CD14-positive monocyte (primary cell): ENCODE results near the gene TGFBR1. TPM values are rescaled to one million over a fixed set of nuclear protein-coding genes. Genes with fewer than 3 reads are reported as not detected.

Experiments used
- DNase-seq, 3 donors: peaks; one replicate each; pipeline ENCODE4 v3.0.0-alpha.2; 2011 to 2022
- H2AFZ ChIP-seq: 2 replicates; pipeline ENCODE4 v1.6.0; 2012; ENCODE audit warnings: mild to moderate bottlenecking, low read depth, low read length, inconsistent platforms; ENCODE audit not compliant: insufficient read depth, poor library complexity, severe bottlenecking
- H3K27ac ChIP-seq, 2 donors: 1 replicate in 1 of 2; 2 replicates in 1 of 2; pipeline ENCODE4 v1.5.1; 2012 to 2013; ENCODE audit warnings: low read length in 2 of 2, control low read depth in 1 of 2, inconsistent platforms in 1 of 2, low read depth in 1 of 2, mild to moderate bottlenecking in 1 of 2
- H3K27me3 ChIP-seq, 2 donors: one replicate each; pipeline versions ENCODE4 v1.6.0 to v1.6.1; 2011 to 2013; ENCODE audit warnings: low read length in 2 of 2; ENCODE audit not compliant: control insufficient read depth in 2 of 2, insufficient read depth in 2 of 2
- H3K36me3 ChIP-seq, 2 donors: replicated peaks in 1 of 2; 1 replicate in 1 of 2; 2 replicates in 1 of 2; pipeline versions ENCODE4 v1.5.1 to v1.6.1; 2012 to 2013; ENCODE audit warnings: low read length in 2 of 2, control low read depth in 1 of 2, inconsistent platforms in 1 of 2, mild to moderate bottlenecking in 1 of 2; ENCODE audit not compliant: insufficient read depth in 2 of 2, control insufficient read depth in 1 of 2
- H3K4me1 ChIP-seq, 2 donors: 1 replicate in 1 of 2; 2 replicates in 1 of 2; pipeline versions ENCODE4 v1.5.1 to v1.6.1; 2012 to 2013; ENCODE audit warnings: low read length in 2 of 2, control low read depth in 1 of 2, inconsistent platforms in 1 of 2, mild to moderate bottlenecking in 1 of 2, moderate library complexity in 1 of 2; ENCODE audit not compliant: insufficient read depth in 2 of 2, control insufficient read depth in 1 of 2
- H3K4me2 ChIP-seq: replicated peaks from 2 replicates; pipeline ENCODE3; 2012; ENCODE audit warnings: low read length, moderate library complexity, mild to moderate bottlenecking; ENCODE audit not compliant: poor library complexity, severe bottlenecking; ENCODE audit errors: extremely low read depth
- H3K4me3 ChIP-seq, 3 experiments: fragments of 200-600 bp in 1 of 3; sonication (generic) in 1 of 3; replicated peaks in 1 of 3; 1 replicate in 2 of 3; 2 replicates in 1 of 3; pipeline ENCODE4 v1.5.1; 2011 to 2013; ENCODE audit warnings: low read length in 3 of 3, mild to moderate bottlenecking in 3 of 3, control low read depth in 2 of 3, low read depth in 2 of 3, inconsistent platforms in 1 of 3, moderate library complexity in 1 of 3
- H3K79me2 ChIP-seq: 2 replicates; pipeline ENCODE4 v1.6.0; 2012; ENCODE audit warnings: mild to moderate bottlenecking, control low read depth, inconsistent platforms, low read length, moderate library complexity; ENCODE audit not compliant: insufficient read depth
- H3K9ac ChIP-seq: 2 replicates; pipeline ENCODE4 v1.6.0; 2017; ENCODE audit warnings: low read length, mild to moderate bottlenecking; ENCODE audit not compliant: insufficient read depth, poor library complexity, severe bottlenecking
- H3K9me3 ChIP-seq, 2 donors: replicated peaks in 1 of 2; 1 replicate in 1 of 2; 2 replicates in 1 of 2; pipeline versions ENCODE4 v1.5.1 to v1.6.1; 2012 to 2013; ENCODE audit warnings: low read length in 2 of 2, control low read depth in 1 of 2; ENCODE audit not compliant: control insufficient read depth in 1 of 2, insufficient read depth in 1 of 2
- H4K20me1 ChIP-seq: 2 replicates; pipeline ENCODE4 v1.6.0; 2012; ENCODE audit warnings: mild to moderate bottlenecking, low read length, control low read depth, moderate library complexity; ENCODE audit not compliant: insufficient read depth
- H3K27ac Mint-ChIP-seq, 7 donors: one replicate each; pipeline ENCODE4 v1.8.0; 2020; ENCODE audit warnings: mild to moderate bottlenecking in 7 of 7, mixed read lengths in 7 of 7, moderate library complexity in 6 of 7, inconsistent platforms in 2 of 7
- H3K27me3 Mint-ChIP-seq, 3 donors: one replicate each; pipeline ENCODE4 v1.8.0; 2021 to 2022; ENCODE audit warnings: low read depth in 3 of 3, mild to moderate bottlenecking in 3 of 3, mixed read lengths in 3 of 3, moderate library complexity in 3 of 3, inconsistent platforms in 1 of 3
- H3K36me3 Mint-ChIP-seq, 2 donors: one replicate each; pipeline ENCODE4 v1.8.0; 2020; ENCODE audit warnings: mixed read lengths in 2 of 2, inconsistent platforms in 1 of 2, mild to moderate bottlenecking in 1 of 2
- H3K4me1 Mint-ChIP-seq: one replicate; pipeline ENCODE4 v1.8.0; 2020; ENCODE audit warnings: mild to moderate bottlenecking, mixed read lengths
- H3K4me3 Mint-ChIP-seq, 2 donors: one replicate each; pipeline ENCODE4 v1.8.0; 2020; ENCODE audit warnings: mild to moderate bottlenecking in 2 of 2, mixed read lengths in 2 of 2, moderate library complexity in 1 of 2
- H3K9me3 Mint-ChIP-seq, 7 donors: one replicate each; pipeline ENCODE4 v1.8.0; 2020 to 2022; ENCODE audit warnings: mixed read lengths in 7 of 7, mild to moderate bottlenecking in 6 of 7, moderate library complexity in 6 of 7, inconsistent platforms in 2 of 7
- CTCF ChIP-seq: fragments of 200-600 bp; IDR thresholded peaks from one replicate; pipeline ENCODE4 v1.8.0; 2022; ENCODE audit warnings: antibody characterized with exemption, mild to moderate bottlenecking
- WGBS: methylation state at CpG from one replicate; pipeline ENCODE4 v1.1.5; 2013; ENCODE audit warnings: missing lambda C conversion rate; ENCODE audit not compliant: insufficient coverage; 5-methylcytosine and 5-hydroxymethylcytosine counted together
- intact Hi-C, 2 donors: fragments of 100-400 bp; cut with micrococcal nuclease; formaldehyde crosslinking; loops; one replicate each; pipeline versions ENCODE4 v1.15.0 to v1.15.1; 2023
- polyA plus RNA-seq, 3 donors: library from polyadenylated mRNA; depleted of rRNA in 1 of 3; unstranded in 2 of 3; stranded (reverse) in 1 of 3; fragments of 300-500 nt in 2 of 3; fragments of >200 nt in 1 of 3; fragmentation: Illumina TruSeq in 2 of 3; gene quantifications; 1 replicate in 2 of 3; 2 replicates in 1 of 3; pipeline ENCODE4 v1.2.3, GENCODE V29; 2012 to 2021

TGFBR1 gene
- polyA plus RNA-seq, 3 donors = 10.7 to 26.8 (median 25.0) TPM

GRCh38 chr9:99103054-99103895 lies 1.6 kb upstream of the TGFBR1 start:
- Histone ChIP-seq H2AFZ (no peak overlapping the region), H4K20me1 (peaks cover 8% of the 10 kb centered on the region), H3K27ac (no peak overlapping the region), H3K9me3 (no peaks in the 10 kb centered on the region), H3K9ac (no peak overlapping the region), H3K79me2 (peaks cover 29% of the 10 kb centered on the region), H3K27me3 (no peaks in the 10 kb centered on the region), H3K4me1 (peaks cover 34 to 39% of the 10 kb centered on the region in 2 donors), H3K4me3 (peak overlapping the region in 1 of 3 experiments; percentile 76), H3K4me2 (peak overlapping the region; percentile 89), H3K36me3 (no peaks in the 10 kb centered on the region)
- Mint-ChIP-seq H3K36me3 (peaks cover 0 to 2% of the 10 kb centered on the region in 2 donors), H3K9me3 (peaks cover 0 to 3% (median 0%) of the 10 kb centered on the region in 7 donors), H3K27ac (peak overlapping the region in 3 of 7 donors; percentile 87 to 98 (median 96)), H3K4me3 (peak overlapping the region in 1 of 2 donors; percentile 96), H3K4me1 (peaks cover 36% of the 10 kb centered on the region), H3K27me3 (peaks cover 0 to 5% (median 0%) of the 10 kb centered on the region in 3 donors)
- intact Hi-C loops = loop anchor here in 1 of 2 donors (10.0 kb wide), 1 partner anchor 108 kb away; no protein-coding TSS in a partner anchor
- no CpG with 5 or more reads among the region's 11 CpGs for WGBS
- TF ChIP-seq CTCF = no peak
- no peak for DNase-seq

- Histone ChIP-seq H3K9me3 (no peaks in the 10 kb centered on the region), H3K4me3 (peak overlapping the region; percentile 63 to 76 (median 74)), H3K27me3 (no peaks in the 10 kb centered on the region), H3K9ac (peak overlapping the region; percentile 69), H3K4me1 (peaks cover 41 to 46% of the 10 kb centered on the region in 2 donors), H3K4me2 (peak overlapping the region; percentile 89), H4K20me1 (peaks cover 8% of the 10 kb centered on the region), H3K79me2 (peaks cover 36% of the 10 kb centered on the region), H3K36me3 (no peaks in the 10 kb centered on the region), H3K27ac (peak overlapping the region; percentile 68 to 78), H2AFZ (peak overlapping the region; percentile 79)
- H3K36me3 Mint-ChIP-seq = peaks cover 2% of the 10 kb centered on the region in 2 donors
- intact Hi-C loops = loop anchor here in 1 of 2 donors (2.0 to 10.0 kb wide), 2 partner anchors 35 to 109 kb away; no protein-coding TSS in a partner anchor
- peaks cover 43% of the 10 kb centered on the region for H3K4me1 Mint-ChIP-seq
- peaks cover 0 to 3% (median 0%) of the 10 kb centered on the region in 7 donors for H3K9me3 Mint-ChIP-seq
- H3K4me3 Mint-ChIP-seq = peak overlapping the region; percentile 96 to 99
- WGBS = 0% methylated on average over 10 of the region's 14 CpGs
- no peak for DNase-seq
- H3K27me3 Mint-ChIP-seq = peaks cover 0 to 5% (median 0%) of the 10 kb centered on the region in 3 donors
- TF ChIP-seq CTCF = no peak
- H3K27ac Mint-ChIP-seq = peak overlapping the region; percentile 75 to 98 (median 95)
Observed at GRCh38 chr9:99103901-99104458, 933 bp upstream of the TGFBR1 start.
